ENCODE data around the gene TOMM20.
"Not testable (repeated sequence)": the region's sequence is repeated elsewhere in the genome, so short reads cannot be mapped to it uniquely, and the experiment has no call there.

DNA sequence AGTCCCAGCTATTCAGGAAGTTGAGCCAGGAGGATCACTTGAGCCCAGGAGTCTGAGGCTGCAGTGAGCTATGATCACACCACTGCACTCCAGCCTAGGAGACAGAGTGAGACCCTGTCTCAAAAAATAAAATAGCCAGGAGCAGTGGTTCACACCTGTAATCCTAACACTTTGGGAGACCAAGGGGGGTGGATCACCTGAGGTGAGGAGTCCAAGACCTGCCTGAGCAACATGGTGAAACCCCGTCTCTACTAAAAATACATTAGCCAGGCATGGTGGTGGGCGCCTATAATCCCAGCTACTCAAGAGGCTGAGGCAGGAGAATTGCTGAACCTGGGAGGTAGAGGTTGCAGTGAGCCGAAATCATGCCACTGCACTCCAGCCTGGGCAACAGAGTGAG is 56.1 kb downstream of the TOMM20 start:
- TF ChIP-seq, protein P1, sequence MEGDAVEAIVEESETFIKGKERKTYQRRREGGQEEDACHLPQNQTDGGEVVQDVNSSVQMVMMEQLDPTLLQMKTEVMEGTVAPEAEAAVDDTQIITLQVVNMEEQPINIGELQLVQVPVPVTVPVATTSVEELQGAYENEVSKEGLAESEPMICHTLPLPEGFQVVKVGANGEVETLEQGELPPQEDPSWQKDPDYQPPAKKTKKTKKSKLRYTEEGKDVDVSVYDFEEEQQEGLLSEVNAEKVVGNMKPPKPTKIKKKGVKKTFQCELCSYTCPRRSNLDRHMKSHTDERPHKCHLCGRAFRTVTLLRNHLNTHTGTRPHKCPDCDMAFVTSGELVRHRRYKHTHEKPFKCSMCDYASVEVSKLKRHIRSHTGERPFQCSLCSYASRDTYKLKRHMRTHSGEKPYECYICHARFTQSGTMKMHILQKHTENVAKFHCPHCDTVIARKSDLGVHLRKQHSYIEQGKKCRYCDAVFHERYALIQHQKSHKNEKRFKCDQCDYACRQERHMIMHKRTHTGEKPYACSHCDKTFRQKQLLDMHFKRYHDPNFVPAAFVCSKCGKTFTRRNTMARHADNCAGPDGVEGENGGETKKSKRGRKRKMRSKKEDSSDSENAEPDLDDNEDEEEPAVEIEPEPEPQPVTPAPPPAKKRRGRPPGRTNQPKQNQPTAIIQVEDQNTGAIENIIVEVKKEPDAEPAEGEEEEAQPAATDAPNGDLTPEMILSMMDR (IDR thresholded peaks at IDR 0.05), result not testable (repeated sequence)
- TF ChIP-seq POLR2A (IDR thresholded peaks at IDR 0.05), result not testable (repeated sequence)

Measured in body of pancreas (tissue), 4 donors.